Ramos (cell line): ENCODE results near the gene CDK11A.
"Not testable (repeated sequence)": the region's sequence is repeated elsewhere in the genome, so short reads cannot be mapped to it uniquely, and the experiment has no call there.

Experiments used
- in situ Hi-C: fragments of 300-500 bp; cut with MboI; formaldehyde crosslinking; loops from one replicate; pipeline ENCODE4 v1.14.3; 2022; ENCODE audit warnings: low sequenced_read_pairs; ENCODE audit not compliant: unreplicated experiment

The CDK11A gene

GRCh38 chr1:1691443-1691842 lies 32.7 kb downstream of the CDK11A start:
- in situ Hi-C loops = not testable (repeated sequence)

- in situ Hi-C loops = not testable (repeated sequence)
These were observed 34.6 kb downstream of the CDK11A start for GRCh38 chr1:1689526-1689925.

- in situ Hi-C loops = no loop called here
These were observed 36.3 kb downstream of the CDK11A start for GRCh38 chr1:1687846-1688245.

- in situ Hi-C loops = no loop called here
These were observed 40.0 kb downstream of the CDK11A start for GRCh38 chr1:1684031-1684681.

DNA sequence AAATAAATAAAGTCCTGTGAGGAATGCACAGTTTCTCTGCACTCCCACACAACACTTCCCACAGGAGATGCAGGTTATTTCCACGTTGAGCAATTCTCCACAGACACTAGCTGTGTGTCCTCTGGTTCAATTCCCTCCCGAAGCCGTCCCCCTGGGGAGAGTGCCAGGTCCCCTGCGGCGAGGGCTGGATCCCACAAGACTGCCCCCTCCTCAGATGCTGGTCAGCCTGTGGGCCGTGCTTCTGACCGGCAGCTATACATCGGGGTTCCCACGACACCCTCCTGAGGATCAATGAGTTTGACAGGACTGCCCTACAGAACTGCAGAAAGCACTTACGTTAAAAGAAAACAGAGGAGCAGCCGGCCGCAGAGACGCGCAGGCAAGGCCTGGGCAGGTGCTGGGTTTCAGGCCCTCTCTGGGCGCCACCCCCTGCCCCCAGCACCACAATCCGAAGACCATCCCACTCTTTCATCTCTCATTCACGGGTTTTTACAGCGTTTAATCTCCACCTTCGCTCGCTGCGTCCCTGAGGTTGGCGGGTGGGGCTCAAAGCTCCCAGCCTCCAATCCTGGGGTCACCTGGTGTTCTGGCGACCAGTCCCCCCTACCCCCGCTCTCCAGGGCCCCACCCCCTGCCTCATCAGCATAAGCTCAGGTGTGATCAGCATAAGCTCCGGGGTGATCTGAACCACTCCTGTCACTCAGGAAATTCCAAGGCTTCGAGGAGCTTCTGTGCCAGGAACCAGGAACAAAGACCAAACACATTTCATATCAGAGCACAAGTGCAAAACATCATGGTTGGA lies 40.9 kb downstream of the CDK11A start:
- in situ Hi-C loops = no loop called here

DNA sequence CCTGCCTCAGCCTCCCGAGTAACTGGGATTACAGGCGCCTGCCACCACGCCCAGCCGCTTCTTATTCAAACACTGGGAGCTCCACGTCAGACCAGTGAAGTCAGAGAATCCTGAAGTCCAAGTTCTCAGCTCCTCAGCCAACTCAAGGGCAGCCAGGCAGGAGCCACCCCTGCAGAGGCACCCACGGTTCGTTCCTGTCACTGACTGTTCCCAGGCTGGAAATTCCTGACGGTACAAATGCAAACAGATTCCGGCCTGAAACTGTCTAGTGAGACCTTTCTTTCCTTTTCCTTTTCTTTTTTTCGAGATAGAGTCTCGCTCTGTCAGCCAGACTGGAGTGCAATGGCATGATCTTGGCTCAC lies 43.3 kb downstream of the CDK11A start:
- in situ Hi-C loops = no loop called here

DNA sequence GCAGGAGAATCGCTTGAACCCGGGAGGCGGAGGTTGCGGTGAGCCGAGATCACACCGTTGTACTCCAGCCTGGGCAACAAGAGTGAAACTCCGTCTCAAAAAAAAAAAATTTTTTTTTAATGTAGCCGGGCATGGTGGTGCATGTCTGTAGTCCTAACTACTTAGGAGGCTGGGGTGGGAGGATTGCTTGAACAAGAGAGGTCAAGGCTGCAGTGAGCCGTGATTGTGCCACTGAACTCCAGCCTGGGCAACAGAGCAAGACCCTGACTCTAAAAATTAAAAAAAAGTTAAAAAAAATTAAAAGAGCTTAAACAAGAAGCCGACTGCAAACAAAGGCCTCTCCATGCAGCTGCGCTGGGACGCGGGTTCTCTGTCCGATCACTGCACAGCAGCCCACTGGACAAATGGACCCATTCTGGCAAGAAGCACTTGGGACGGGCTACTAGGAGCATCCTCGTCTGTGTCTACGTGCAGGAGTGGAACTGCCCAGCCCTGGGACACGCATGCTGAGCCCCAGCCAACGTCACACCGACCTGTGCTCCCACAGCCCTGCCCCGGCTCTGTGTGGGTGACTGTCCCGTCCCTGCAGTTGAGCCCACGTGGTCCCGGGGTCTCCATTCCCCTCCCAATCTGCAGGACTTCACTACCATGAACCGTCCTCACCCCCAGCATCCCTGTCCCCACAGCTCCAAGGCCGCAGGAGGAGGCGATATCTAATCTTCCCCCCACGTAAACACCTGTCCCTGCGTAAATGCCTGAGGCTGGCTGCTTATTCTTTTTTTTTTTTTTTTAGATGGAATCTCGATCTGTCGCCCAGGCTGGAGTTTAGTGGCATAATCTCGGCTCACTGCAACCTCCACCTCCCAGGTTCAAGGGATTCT lies 43.9 kb downstream of the CDK11A start:
- in situ Hi-C loops = no loop called here

DNA sequence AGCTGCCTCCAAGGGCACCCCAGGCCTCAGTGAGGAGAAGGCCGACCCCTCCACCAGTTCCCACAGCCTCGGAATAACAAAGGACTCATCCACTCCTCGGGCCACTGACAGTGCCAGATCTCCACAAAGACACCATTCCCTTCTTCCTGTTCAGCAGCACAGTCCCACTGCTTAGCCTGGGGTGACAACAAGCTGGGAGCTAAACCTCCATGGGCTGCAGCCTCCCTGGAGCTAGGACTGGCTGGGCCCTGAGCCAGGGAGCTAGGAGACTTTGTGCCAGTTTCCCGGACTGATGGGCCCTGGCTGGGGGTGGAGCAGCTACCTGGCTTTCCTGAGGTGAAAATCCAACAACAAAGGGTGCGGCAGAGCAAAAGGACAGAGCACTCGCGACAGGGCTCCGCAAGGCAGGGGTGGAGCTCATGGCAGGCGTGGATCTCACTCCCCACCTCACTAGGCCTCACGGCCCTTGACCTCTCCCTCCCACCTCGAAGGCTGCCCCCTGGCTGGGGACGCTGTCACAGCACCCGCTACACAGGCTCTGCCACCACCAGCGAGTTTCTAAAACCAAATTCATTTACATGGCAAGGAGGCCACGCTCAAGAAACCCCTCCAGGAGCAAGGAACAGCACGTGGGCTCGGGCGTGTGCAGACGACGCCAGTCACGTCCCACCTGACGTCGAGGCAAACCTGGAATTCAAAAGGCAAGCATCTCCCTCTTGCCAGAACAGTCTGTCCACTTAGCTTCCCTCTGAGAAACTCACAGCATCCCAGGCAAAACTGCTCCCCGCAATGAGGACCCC lies 45.4 kb downstream of the CDK11A start:
- in situ Hi-C loops = no loop called here

GRCh38 chr1:1677718-1678580 lies 46.2 kb downstream of the CDK11A start:
- in situ Hi-C loops = no loop called here

DNA sequence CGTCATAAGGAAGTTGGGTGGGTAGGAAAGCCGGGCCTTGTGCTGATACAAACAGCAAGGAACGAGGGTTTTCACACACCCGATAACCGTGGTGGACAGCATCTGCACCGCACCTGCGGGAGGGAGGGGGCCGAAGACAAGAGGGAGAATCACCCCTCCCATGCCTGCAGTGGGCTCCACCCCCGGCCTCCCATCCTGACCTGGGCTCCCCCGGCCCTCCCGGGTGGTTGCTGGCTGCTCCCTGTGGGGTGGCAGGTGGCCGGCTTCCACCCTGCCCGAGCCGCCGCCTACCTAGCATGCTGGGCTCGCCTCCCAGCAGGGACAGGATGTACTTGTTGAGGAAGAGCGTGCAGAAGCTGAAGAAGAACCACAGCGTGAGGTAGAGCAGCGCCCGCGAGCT lies 48.1 kb downstream of the CDK11A start:
- in situ Hi-C loops = not testable (repeated sequence)

- in situ Hi-C loops = not testable (repeated sequence)
These were observed 48.9 kb downstream of the CDK11A start for GRCh38 chr1:1675218-1675617.

- in situ Hi-C loops = not testable (repeated sequence)
These were observed 49.4 kb downstream of the CDK11A start for GRCh38 chr1:1674806-1675205.

- in situ Hi-C loops = no loop called here
These were observed 51.8 kb downstream of the CDK11A start for GRCh38 chr1:1672181-1672965.

GRCh38 chr1:1671365-1672119 lies 52.6 kb downstream of the CDK11A start:
- in situ Hi-C loops = no loop called here

- in situ Hi-C loops = no loop called here
These were observed 53.3 kb downstream of the CDK11A start for GRCh38 chr1:1670866-1671265.

GRCh38 chr1:1669468-1670440 lies 54.4 kb downstream of the CDK11A start:
- in situ Hi-C loops = no loop called here

DNA sequence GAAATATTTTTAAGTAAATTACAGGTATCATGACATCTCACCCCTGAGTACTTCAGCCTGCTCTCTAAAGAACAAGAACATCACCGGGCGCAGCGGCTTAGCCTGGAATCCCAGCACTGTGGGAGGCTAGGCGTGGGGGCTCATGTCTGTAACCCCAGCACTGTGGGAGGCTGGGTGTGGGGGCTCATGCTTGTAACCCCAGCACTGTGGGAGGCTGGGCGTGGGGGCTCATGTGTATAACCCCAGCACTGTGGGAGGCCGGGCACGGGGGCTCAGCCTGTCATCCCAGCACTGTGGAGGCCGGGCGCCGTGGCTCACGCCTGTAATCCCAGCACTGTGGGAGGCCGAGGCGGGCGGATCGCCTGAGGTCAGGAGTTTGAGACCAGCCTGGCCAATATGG lies 57.6 kb downstream of the CDK11A start:
- in situ Hi-C loops = no loop called here
